Activated naive CD8-positive, alpha-beta T cell treated with anti-CD3 and anti-CD28 coated beads, Interleukin-2, amount 50 U/mL, for 16 hours (primary cell): ENCODE data around the gene ZBTB22.
"Not testable (repeated sequence)": the region's sequence is repeated elsewhere in the genome, so short reads cannot be mapped to it uniquely, and the experiment has no call there.

Experiments
- DNase-seq: peaks from one replicate; pipeline ENCODE4 v3.0.0-alpha.2; 2020; ENCODE audit warnings: low read depth, low spot score

Gene ZBTB22

GRCh38 chr6:33279257-33279695 lies 38.3 kb downstream of the ZBTB22 start:
- no peak for DNase-seq

- no peak for DNase-seq
These were observed 38.7 kb downstream of the ZBTB22 start for GRCh38 chr6:33278810-33279209.

GRCh38 chr6:33278392-33278741 lies 39.2 kb downstream of the ZBTB22 start:
- DNase-seq: no peak

- no peak for DNase-seq
These were observed 39.7 kb downstream of the ZBTB22 start for GRCh38 chr6:33277663-33278391.

- peak; percentile 41 for DNase-seq
These were observed 40.5 kb downstream of the ZBTB22 start, which contains the start of gene B3GALT4 for GRCh38 chr6:33276864-33277662. TSS of gene B3GALT4 (plus strand) at chr6:33277123. CDS start at chr6:33277420, 297 bp downstream.

GRCh38 chr6:33276581-33276863 lies 41.0 kb downstream of the ZBTB22 start:
- no peak for DNase-seq

GRCh38 chr6:33275795-33276580 lies 41.6 kb downstream of the ZBTB22 start:
- not testable (repeated sequence) for DNase-seq

GRCh38 chr6:33273924-33274902 lies 43.3 kb downstream of the ZBTB22 start:
- DNase-seq: no peak

- DNase-seq: no peak
These were observed 44.2 kb downstream of the ZBTB22 start for GRCh38 chr6:33273129-33273923.

GRCh38 chr6:33272275-33273128 lies 45.0 kb downstream of the ZBTB22 start:
- DNase-seq: no peak

GRCh38 chr6:33271468-33272274 lies 45.9 kb downstream of the ZBTB22 start, which contains the start of the genes RPS18 and VPS52:
TSS of gene RPS18 (plus strand) at chr6:33272075. CDS start at chr6:33272120, 45 bp downstream.
TSS of gene VPS52 (minus strand) at chr6:33271876. CDS start at chr6:33271675, 201 bp downstream.
- DNase-seq: peak; percentile 77

- DNase-seq: no peak
These were observed 46.5 kb downstream of the ZBTB22 start for GRCh38 chr6:33271117-33271467.
